H54 (cell line): Measurements from ENCODE around the gene WNT3.

Experiments
- DNase-seq: peaks from one replicate; pipeline ENCODE4 v3.0.0; 2011; ENCODE audit warnings: low spot score, mixed read lengths; ENCODE audit not compliant: insufficient read length
- FAIRE-seq: peaks from 3 replicates; lab custom pipeline; 2011; peaks lifted over from hg19 to GRCh38; lab: Jason Lieb, UNC
- POLR2A ChIP-seq: IDR thresholded peaks from 2 replicates; pipeline ENCODE4 v1.6.1; 2011; ENCODE audit warnings: low read depth, mild to moderate bottlenecking, low read length

WNT3 gene

GRCh38 chr17:46831573-46832330 lies 13.3 kb upstream of the WNT3 start:
- FAIRE-seq = no peak
- DNase-seq = no peak
- no peak for TF ChIP-seq POLR2A

GRCh38 chr17:46827274-46827673 lies 8.8 kb upstream of the WNT3 start:
- FAIRE-seq (no peak), DNase-seq (no peak)
- no peak for TF ChIP-seq POLR2A

- no peak for TF ChIP-seq POLR2A
- FAIRE-seq = no peak
- DNase-seq = no peak
These were observed 7.6 kb upstream of the WNT3 start for GRCh38 chr17:46826116-46826515.

DNA sequence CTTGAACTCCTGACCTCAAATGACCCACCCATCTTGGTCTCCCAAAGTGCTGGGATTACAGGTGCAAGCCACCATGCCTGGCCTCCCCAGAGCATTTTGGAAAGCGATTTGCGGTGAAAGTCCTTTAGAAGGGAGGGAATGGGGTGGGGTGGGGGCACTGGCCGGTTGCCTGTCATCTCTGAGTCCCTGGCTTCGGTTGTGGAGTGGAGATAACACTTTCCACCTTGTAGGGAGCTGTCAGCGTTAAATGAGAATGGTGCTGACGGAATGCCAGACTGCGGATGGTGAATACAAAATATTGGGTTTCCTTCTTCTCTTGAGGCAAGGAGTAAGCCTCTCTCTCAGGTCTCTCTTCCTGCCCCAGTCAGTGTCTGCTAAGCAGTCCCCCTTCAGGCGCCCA lies 5.2 kb upstream of the WNT3 start:
- FAIRE-seq (no peak), DNase-seq (no peak)
- no peak for TF ChIP-seq POLR2A

GRCh38 chr17:46822388-46822921 lies 4.0 kb upstream of the WNT3 start:
- FAIRE-seq (no peak), DNase-seq (no peak)
- no peak for TF ChIP-seq POLR2A

DNA sequence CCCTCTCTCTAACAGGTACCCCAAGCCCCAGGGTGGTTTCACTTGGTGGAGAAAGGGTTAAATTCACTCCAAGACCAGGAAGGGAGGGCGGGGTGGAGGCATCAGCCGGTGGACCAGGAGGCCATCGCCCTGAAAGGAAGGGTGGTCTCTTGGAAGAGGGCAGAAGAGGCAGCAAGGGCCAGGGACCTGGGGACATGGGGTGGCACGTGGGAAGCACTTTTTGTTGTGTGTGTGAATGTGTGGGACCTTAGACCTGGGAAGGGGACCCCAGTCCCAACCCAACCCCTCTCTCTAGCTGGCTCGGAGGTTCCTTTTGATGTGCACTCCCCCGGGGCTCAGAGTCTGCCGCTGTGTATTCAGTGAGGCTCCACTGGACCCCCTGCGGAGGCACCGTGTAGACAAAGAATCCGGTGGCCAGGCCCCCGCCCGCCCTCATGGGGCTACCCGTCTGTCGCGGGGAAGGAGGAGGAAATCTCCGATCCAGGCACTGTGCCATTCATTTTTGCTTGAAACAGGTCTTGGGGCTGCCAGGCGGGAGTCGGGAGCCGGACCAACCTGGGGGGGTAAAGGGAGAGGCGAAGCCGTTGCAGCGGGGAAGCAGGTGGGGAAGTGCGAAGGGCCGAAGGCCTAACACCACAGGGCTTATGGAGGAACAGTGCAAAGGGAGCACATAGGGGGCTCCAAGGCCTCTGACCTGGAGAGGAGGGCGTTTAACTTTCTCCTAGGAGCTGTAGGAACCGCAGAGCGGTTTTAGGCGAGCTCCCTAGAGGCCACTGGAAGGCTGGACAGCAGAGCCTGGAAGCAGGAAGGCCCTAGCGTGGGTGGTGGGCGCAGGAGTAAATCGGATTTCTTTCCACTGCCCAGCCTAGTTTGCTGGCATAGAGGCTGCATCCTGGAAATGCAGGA lies 3.2 kb upstream of the WNT3 start:
- FAIRE-seq = no peak
- no peak for TF ChIP-seq POLR2A
- no peak for DNase-seq

- TF ChIP-seq POLR2A = no peak
- no peak for FAIRE-seq
- no peak for DNase-seq
These were observed 2.3 kb upstream of the WNT3 start for GRCh38 chr17:46820592-46821450.

GRCh38 chr17:46819906-46820351 lies 1.4 kb upstream of the WNT3 start:
- FAIRE-seq (no peak), DNase-seq (no peak)
- TF ChIP-seq POLR2A = no peak

DNA sequence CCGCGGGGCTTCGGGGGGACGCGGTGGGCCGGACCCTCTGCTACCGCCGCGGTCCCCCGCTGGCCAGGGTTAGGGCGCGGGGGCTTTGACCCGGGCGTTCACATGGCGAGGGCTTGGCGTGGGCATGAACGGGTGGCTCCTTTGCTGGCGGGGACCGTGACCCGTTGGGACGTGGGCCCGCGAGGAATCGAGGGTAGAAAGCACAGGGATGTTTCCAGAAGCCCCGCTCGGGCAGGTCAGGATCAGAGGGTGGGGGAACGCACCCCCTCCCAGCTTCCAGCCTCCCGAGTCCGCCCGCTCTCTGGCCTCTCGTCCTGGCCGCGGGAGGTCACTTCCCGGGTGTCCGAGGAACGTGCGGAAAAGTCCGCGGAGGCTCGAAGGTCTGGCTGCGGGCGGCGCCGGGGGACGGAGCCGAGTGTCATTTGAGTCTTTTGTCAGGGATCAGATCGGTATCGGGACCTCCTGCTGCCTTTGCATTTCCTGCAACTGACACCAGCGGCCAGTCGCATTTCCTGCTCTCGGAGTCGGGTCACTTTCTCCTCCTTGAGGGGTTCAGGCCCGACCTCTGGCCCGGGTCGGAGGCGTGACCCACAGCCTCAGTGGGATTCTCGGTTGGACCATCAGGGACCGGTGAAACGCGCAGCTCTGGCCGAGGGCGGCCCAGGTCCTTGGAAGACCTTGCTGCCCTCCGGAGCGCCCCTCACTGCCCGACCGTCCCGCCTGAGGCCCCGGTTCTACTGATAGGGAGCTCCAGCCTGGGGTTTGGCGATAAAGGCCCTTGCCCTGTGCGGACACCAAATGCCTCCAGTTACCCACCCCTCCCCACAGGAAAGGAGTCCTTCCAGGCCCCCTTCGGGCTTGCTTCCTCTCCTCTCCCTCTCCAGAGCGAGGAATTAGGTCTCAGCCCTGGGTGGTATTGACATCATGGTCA lies 702 bp upstream of the WNT3 start:
- FAIRE-seq (no peak), DNase-seq (no peak)
- TF ChIP-seq POLR2A = no peak

DNA sequence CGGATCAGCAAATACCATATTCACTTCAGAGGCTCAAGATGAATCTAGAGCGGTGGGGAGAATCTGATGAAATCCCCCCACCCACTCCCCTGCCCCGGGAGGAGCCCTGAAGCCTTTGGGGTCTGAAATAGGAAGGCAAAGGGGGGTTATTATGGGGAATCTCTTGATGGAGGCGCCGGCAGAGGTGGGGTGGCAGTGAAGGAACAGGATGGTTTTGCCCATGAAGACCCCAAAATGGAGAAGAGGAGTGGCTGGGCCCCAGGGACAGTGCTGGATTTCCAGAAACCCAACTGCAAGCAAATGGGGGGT lies 637 bp downstream of the WNT3 start:
- FAIRE-seq (no peak), DNase-seq (no peak)
- no peak for TF ChIP-seq POLR2A

DNA sequence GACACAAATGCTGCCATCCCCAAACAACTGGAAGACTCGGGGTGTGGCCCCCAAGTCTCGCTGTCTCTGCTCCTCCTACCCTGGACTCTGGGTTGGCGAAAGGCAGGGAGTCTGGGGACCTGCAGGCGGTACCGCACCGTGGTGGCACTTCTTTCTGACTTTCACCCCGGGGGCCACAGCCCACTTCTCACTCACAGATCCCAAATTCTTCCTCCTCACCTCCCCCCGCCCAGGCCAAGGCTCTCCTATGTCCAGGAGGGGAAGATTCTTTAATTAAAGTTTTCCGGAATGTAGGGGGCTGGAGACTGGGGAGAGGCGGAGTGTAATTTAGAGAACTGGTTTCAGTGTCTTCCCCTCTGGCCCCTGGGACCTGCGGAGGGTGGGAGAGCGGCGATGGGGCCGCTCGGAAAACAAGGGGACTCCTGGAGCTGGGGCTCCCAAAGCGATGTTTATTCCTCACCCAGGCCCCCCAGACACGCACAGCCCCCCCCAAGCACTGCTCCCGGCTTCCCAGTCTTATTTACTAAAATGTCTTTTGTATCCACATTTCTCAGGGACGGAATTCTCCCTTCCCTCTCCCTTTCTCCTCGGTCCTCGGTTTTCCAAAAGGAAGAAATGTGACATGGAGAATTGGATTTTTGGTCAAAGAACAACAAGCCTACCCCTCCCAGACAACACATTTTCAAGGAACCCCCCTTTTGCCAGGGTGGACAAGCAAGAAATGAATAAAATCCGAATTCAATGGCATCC lies 1.2 kb downstream of the WNT3 start:
- DNase-seq (no peak), FAIRE-seq (no peak)
- no peak for TF ChIP-seq POLR2A
